Neural cell (in vitro differentiated cells): ENCODE data around the gene ATXN2. TPM values are rescaled to one million over a fixed set of nuclear protein-coding genes. Genes with fewer than 3 reads are reported as not detected.

ENCODE experiments used
- H2AFZ ChIP-seq: fragments of 200-600, 300-800 bp; sonication (generic), shearing (Covaris generic); 2 replicates; pipeline ENCODE4 v1.6.0; 2014; ENCODE audit warnings: low read depth, mild to moderate bottlenecking, antibody characterized with exemption, low read length, moderate library complexity
- H3F3A ChIP-seq: fragments of 200-600 bp; shearing (Covaris generic); 2 replicates; pipeline ENCODE4 v1.6.1; 2016; ENCODE audit warnings: mild to moderate bottlenecking, moderate library complexity, mixed read lengths, antibody characterized with exemption, low read length; ENCODE audit not compliant: insufficient read depth, poor library complexity, severe bottlenecking
- H3K27ac ChIP-seq: fragments of 200-600, 300-800 bp; sonication (generic), shearing (Covaris generic); 2 replicates; pipeline ENCODE4 v1.5.1; 2014; ENCODE audit warnings: mild to moderate bottlenecking, low read length, moderate library complexity
- H3K27me3 ChIP-seq: fragments of 300-800, 200-600 bp; sonication (generic), shearing (Covaris generic); 2 replicates; pipeline ENCODE4 v1.6.0; 2014; ENCODE audit warnings: mild to moderate bottlenecking, low read depth, low read length, moderate library complexity; ENCODE audit not compliant: insufficient read depth
- H3K36me3 ChIP-seq: fragments of 300-800, 200-600 bp; sonication (generic), shearing (Covaris generic); 2 replicates; pipeline ENCODE4 v1.5.1; 2014; ENCODE audit warnings: mild to moderate bottlenecking, antibody characterized with exemption, low read length, moderate library complexity; ENCODE audit not compliant: insufficient read depth
- H3K4me2 ChIP-seq: fragments of 300-800, 200-600 bp; sonication (generic), shearing (Covaris generic); 2 replicates; pipeline ENCODE4 v1.6.0; 2014; ENCODE audit warnings: mild to moderate bottlenecking, low read length
- H3K4me3 ChIP-seq: fragments of 300-800, 200-600 bp; sonication (generic), shearing (Covaris generic); 2 replicates; pipeline ENCODE4 v1.5.1; 2014; ENCODE audit warnings: mild to moderate bottlenecking, low read length, moderate library complexity
- H3K79me2 ChIP-seq: fragments of 200-600 bp; shearing (Covaris generic); replicated peaks from 2 replicates; pipeline ENCODE4 v1.6.0; 2014; ENCODE audit warnings: mild to moderate bottlenecking, low read length, moderate library complexity; ENCODE audit not compliant: insufficient read depth
- H3K9ac ChIP-seq: fragments of 300-800, 200-600 bp; sonication (generic), shearing (Covaris generic); 2 replicates; pipeline ENCODE4 v1.6.1; 2016; ENCODE audit warnings: mild to moderate bottlenecking, low read length, mixed read lengths
- H3K9me2 ChIP-seq: fragments of 200-600 bp; shearing (Covaris generic); 2 replicates; pipeline ENCODE4 v1.6.1; 2016; ENCODE audit warnings: mild to moderate bottlenecking, low read length, mixed read lengths; ENCODE audit not compliant: insufficient read depth
- H3K9me3 ChIP-seq: fragments of 200-600, 300-800 bp; sonication (generic), shearing (Covaris generic); 2 replicates; pipeline ENCODE4 v1.6.1; 2016; ENCODE audit warnings: mild to moderate bottlenecking, mixed run types, low read length, moderate library complexity, mixed read lengths
- H4K20me1 ChIP-seq: fragments of 200-600 bp; shearing (Covaris generic); 2 replicates; pipeline ENCODE4 v1.6.1; 2016; ENCODE audit warnings: mild to moderate bottlenecking, mixed run types; ENCODE audit not compliant: insufficient read depth
- EP300 ChIP-seq: fragments of 450-650 bp; conservative IDR thresholded peaks from 2 replicates; pipeline ENCODE4 v1.6.1; 2014; ENCODE audit warnings: antibody characterized with exemption, mild to moderate bottlenecking, moderate library complexity; ENCODE audit not compliant: poor library complexity, severe bottlenecking
- EZH2 ChIP-seq: fragments of 200-600, 300-800 bp; shearing (Covaris generic), sonication (generic); IDR thresholded peaks from 2 replicates; pipeline ENCODE4 v1.6.1; 2014; ENCODE audit warnings: antibody characterized with exemption, low read length, borderline replicate concordance, mild to moderate bottlenecking; ENCODE audit not compliant: insufficient read depth, poor library complexity, severe bottlenecking
- MXI1 ChIP-seq: fragments of 450-650 bp; conservative IDR thresholded peaks from 2 replicates; pipeline ENCODE4 v1.6.1; 2014; ENCODE audit warnings: antibody characterized with exemption, mild to moderate bottlenecking; ENCODE audit not compliant: poor library complexity, severe bottlenecking
- POLR2AphosphoS5 ChIP-seq: IDR thresholded peaks from 2 replicates; pipeline ENCODE4 v1.6.1; 2012
- RAD21 ChIP-seq: fragments of 450-650 bp; conservative IDR thresholded peaks from 2 replicates; pipeline ENCODE4 v1.6.1; 2014; ENCODE audit warnings: antibody characterized with exemption, mild to moderate bottlenecking, moderate library complexity
- SMC3 ChIP-seq: fragments of 450-650 bp; conservative IDR thresholded peaks from 2 replicates; pipeline ENCODE4 v1.6.1; 2014; ENCODE audit warnings: antibody characterized with exemption, mild to moderate bottlenecking, moderate library complexity; ENCODE audit not compliant: poor library complexity
- TAF1 ChIP-seq: IDR thresholded peaks from 2 replicates; pipeline ENCODE4 v1.6.1; 2012; ENCODE audit warnings: low read depth
- polyA plus RNA-seq: library from polyadenylated mRNA; depleted of rRNA; stranded (reverse); fragments of >200 nt; gene quantifications from 2 replicates; pipeline ENCODE4 v1.2.3, GENCODE V29; 2014
- TF ChIP-seq, protein P1 (sequence below): IDR thresholded peaks from 2 replicates; pipeline ENCODE4 v1.6.1; 2012; ENCODE audit warnings: borderline replicate concordance
- TF ChIP-seq, protein P2 (sequence below): fragments of 450-650 bp; IDR thresholded peaks from 2 replicates; pipeline ENCODE4 v1.5.1; 2014; ENCODE audit warnings: antibody characterized with exemption, mild to moderate bottlenecking, moderate library complexity; ENCODE audit not compliant: poor library complexity, severe bottlenecking

Gene ATXN2
- polyA plus RNA-seq, 1 donor from 2014 or later: 12.6 TPM

DNA sequence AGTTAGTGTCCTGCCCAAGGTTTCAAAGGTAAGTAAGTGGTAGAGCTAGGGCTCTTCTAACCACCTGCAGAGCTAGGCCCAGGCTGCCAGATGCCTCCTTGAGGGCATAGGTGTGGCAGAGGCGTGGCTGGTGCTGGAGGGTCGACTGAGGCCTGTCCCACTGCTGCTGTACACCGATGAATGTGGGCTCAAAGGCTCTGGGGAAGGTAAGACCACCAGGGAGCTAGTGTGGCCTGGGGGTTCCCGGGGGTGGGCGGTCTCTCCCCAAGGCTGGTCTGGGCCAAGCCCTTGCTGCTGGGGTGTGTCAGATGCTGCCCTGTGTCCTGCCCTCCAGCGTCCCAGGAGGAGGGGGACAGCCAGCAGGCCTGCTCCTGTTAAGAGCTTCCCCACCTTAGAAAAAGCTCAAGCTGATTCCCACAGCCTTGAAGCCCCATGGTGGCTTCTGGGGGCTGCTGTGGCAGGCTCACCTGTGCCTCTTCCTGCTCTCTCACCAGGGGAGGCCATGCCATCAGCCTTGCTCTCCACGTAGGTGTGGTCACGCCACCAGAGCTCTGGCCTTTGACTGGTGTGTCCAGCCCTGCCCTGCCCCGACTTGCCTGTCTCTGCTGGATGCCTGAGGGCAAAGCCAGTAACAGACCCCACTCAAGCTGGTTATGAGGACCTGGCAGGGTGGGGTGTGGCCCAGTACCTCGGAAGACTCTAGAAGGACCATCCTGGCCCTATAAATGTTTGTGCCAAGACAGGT, 156.6 kb downstream of the ATXN2 start:
- no peaks in the 10 kb centered on the region for H4K20me1 ChIP-seq
- H3K27ac ChIP-seq: no peak overlapping the region
- TF ChIP-seq, protein P1, sequence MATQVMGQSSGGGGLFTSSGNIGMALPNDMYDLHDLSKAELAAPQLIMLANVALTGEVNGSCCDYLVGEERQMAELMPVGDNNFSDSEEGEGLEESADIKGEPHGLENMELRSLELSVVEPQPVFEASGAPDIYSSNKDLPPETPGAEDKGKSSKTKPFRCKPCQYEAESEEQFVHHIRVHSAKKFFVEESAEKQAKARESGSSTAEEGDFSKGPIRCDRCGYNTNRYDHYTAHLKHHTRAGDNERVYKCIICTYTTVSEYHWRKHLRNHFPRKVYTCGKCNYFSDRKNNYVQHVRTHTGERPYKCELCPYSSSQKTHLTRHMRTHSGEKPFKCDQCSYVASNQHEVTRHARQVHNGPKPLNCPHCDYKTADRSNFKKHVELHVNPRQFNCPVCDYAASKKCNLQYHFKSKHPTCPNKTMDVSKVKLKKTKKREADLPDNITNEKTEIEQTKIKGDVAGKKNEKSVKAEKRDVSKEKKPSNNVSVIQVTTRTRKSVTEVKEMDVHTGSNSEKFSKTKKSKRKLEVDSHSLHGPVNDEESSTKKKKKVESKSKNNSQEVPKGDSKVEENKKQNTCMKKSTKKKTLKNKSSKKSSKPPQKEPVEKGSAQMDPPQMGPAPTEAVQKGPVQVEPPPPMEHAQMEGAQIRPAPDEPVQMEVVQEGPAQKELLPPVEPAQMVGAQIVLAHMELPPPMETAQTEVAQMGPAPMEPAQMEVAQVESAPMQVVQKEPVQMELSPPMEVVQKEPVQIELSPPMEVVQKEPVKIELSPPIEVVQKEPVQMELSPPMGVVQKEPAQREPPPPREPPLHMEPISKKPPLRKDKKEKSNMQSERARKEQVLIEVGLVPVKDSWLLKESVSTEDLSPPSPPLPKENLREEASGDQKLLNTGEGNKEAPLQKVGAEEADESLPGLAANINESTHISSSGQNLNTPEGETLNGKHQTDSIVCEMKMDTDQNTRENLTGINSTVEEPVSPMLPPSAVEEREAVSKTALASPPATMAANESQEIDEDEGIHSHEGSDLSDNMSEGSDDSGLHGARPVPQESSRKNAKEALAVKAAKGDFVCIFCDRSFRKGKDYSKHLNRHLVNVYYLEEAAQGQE: no peak
- no peak for TF ChIP-seq POLR2AphosphoS5
- no peak for TF ChIP-seq SMC3
- no peak for TF ChIP-seq RAD21
- no peak for TF ChIP-seq TAF1
- TF ChIP-seq EZH2: no peak
- TF ChIP-seq MXI1: no peak
- TF ChIP-seq, protein P2, sequence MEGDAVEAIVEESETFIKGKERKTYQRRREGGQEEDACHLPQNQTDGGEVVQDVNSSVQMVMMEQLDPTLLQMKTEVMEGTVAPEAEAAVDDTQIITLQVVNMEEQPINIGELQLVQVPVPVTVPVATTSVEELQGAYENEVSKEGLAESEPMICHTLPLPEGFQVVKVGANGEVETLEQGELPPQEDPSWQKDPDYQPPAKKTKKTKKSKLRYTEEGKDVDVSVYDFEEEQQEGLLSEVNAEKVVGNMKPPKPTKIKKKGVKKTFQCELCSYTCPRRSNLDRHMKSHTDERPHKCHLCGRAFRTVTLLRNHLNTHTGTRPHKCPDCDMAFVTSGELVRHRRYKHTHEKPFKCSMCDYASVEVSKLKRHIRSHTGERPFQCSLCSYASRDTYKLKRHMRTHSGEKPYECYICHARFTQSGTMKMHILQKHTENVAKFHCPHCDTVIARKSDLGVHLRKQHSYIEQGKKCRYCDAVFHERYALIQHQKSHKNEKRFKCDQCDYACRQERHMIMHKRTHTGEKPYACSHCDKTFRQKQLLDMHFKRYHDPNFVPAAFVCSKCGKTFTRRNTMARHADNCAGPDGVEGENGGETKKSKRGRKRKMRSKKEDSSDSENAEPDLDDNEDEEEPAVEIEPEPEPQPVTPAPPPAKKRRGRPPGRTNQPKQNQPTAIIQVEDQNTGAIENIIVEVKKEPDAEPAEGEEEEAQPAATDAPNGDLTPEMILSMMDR: no peak
- no peak for TF ChIP-seq EP300
- H2AFZ ChIP-seq: no peak overlapping the region
- no peak overlapping the region for H3K9ac ChIP-seq
- H3K9me2 ChIP-seq: no peaks in the 10 kb centered on the region
- H3F3A ChIP-seq: no peaks in the 10 kb centered on the region
- H3K79me2 ChIP-seq: no peaks in the 10 kb centered on the region
- no peaks in the 10 kb centered on the region for H3K9me3 ChIP-seq
- no peak overlapping the region for H3K4me2 ChIP-seq
- no peak overlapping the region for H3K4me3 ChIP-seq
- H3K27me3 ChIP-seq: no peaks in the 10 kb centered on the region
- no peaks in the 10 kb centered on the region for H3K36me3 ChIP-seq

DNA sequence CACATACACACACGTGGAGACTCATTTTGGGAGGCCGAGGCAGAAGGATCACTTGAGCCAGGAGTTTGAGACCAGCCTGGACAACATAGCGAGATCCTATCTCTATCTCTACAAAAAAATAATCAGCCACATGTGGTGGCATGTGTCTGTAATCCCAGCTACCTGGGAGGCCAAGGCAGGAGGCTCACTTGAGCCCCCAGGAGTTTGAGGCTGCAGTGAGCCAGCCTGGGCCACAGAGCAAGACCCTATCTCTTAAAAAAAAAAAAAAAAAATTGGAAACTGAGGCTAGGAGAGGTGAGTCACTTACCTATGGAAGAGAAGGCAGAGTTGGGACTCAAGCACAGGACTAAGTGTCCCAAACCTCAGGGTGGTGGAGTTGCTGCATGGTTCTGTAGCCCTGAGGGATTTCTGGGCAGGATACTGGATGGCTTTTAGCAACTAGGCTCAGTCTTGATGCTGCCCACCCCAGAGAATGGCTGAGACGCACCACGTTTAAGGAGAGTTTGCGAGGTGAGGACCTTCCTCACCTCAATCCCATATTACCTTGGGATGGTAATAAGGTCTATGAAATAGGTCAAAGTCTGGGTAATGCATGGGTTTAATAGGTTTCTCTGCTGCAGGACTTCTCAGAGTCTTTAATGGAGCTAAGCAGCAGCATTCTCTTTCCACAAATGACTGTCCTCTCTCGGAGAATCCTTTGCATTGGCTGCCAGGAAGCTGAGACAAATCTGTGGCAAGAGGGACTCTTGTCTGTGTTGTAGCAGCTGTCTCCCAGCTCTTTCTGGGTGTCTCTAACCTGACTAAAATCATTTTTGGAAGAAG, 157.8 kb downstream of the ATXN2 start:
- TF ChIP-seq RAD21 (no peak), EZH2 (no peak), EP300 (no peak), SMC3 (no peak)
- TF ChIP-seq, protein P1: no peak
- H3K4me2 ChIP-seq: no peak overlapping the region
- no peak overlapping the region for H3K9ac ChIP-seq
- H3K27me3 ChIP-seq: no peaks in the 10 kb centered on the region
- H3K9me3 ChIP-seq: no peaks in the 10 kb centered on the region
- H3K27ac ChIP-seq: no peak overlapping the region
- H3K4me3 ChIP-seq: no peak overlapping the region
- no peak overlapping the region for H2AFZ ChIP-seq
- no peaks in the 10 kb centered on the region for H3F3A ChIP-seq
- no peaks in the 10 kb centered on the region for H3K36me3 ChIP-seq
- no peaks in the 10 kb centered on the region for H4K20me1 ChIP-seq
- no peaks in the 10 kb centered on the region for H3K9me2 ChIP-seq
- no peaks in the 10 kb centered on the region for H3K79me2 ChIP-seq
